Kidney (tissue), 14 donors: ENCODE data around the gene HPGD. TPM values are rescaled to one million over a fixed set of nuclear protein-coding genes. Genes with fewer than 3 reads are reported as not detected.

Experiments used
- DNase-seq, 5 donors: peaks; one replicate each; pipeline ENCODE4 v3.0.0-alpha.2; 2013 to 2020
- FAIRE-seq: peaks from 2 replicates; lab custom pipeline; 2012; peaks lifted over from hg19 to GRCh38; lab: Jason Lieb, UNC
- H3K27ac ChIP-seq, 2 donors: one replicate each; pipeline ENCODE4 v1.7.0; 2013; ENCODE audit warnings: low read depth in 2 of 2, low read length in 2 of 2, inconsistent platforms in 1 of 2
- H3K27me3 ChIP-seq: one replicate; pipeline ENCODE4 v1.7.1; 2013; ENCODE audit warnings: low read length, inconsistent platforms; ENCODE audit not compliant: control insufficient read depth, insufficient read depth
- H3K36me3 ChIP-seq, 3 donors: one replicate each; pipeline versions ENCODE4 v1.7.0 to v1.7.1; 2013; ENCODE audit warnings: low read length in 3 of 3, control low read depth in 1 of 3, inconsistent platforms in 1 of 3; ENCODE audit not compliant: insufficient read depth in 3 of 3, control insufficient read depth in 2 of 3
- H3K4me1 ChIP-seq, 3 donors: one replicate each; pipeline versions ENCODE4 v1.7.0 to v1.7.1; 2013; ENCODE audit warnings: low read length in 3 of 3, inconsistent platforms in 1 of 3, low read depth in 1 of 3; ENCODE audit not compliant: control insufficient read depth in 2 of 3, insufficient read depth in 2 of 3
- H3K4me3 ChIP-seq, 3 donors: one replicate each; pipeline versions ENCODE4 v1.7.0 to v1.8.1; 2013; ENCODE audit warnings: low read length in 3 of 3, control low read depth in 1 of 3, inconsistent platforms in 1 of 3
- H3K9ac ChIP-seq, 3 donors: one replicate each; pipeline versions ENCODE4 v1.7.0 to v1.7.1; 2013; ENCODE audit warnings: low read length in 3 of 3, control low read depth in 1 of 3, inconsistent platforms in 1 of 3
- H3K9me3 ChIP-seq, 3 donors: one replicate each; pipeline versions ENCODE4 v1.7.0 to v1.7.1; 2013; ENCODE audit warnings: low read length in 3 of 3, control low read depth in 1 of 3, inconsistent platforms in 1 of 3; ENCODE audit not compliant: control insufficient read depth in 2 of 3, insufficient read depth in 1 of 3
- intact Hi-C: fragments of 100-400 bp; cut with DNase I; formaldehyde crosslinking; loops from one replicate; pipeline ENCODE4 v1.11.1; 2022
- polyA plus RNA-seq: library from polyadenylated mRNA; stranded (reverse); fragments of 350-450 nt; fragmentation: Illumina TruSeq; extraction: RNeasy Lipid Tissue Mini Kit (QIAGEN cat#74804); gene quantifications from one replicate; pipeline ENCODE4 v1.2.3, GENCODE V29; 2014; ENCODE audit warnings: low read depth, low replicate concordance; ENCODE audit not compliant: insufficient read depth
- total RNA-seq: library from RNA; stranded (reverse); fragmentation: NEBNext Ultra II Directional; extraction: Animal tissue kit (Norgen Biotek cat#: 25700); gene quantifications from one replicate; pipeline ENCODE4 v1.2.1, GENCODE V29; 2021
- TF ChIP-seq, protein P1 (sequence below): IDR thresholded peaks from 3 replicates; pipeline ENCODE4 v1.5.1; 2012; ENCODE audit warnings: mild to moderate bottlenecking, moderate library complexity, borderline replicate concordance; ENCODE audit not compliant: insufficient read depth; ENCODE audit errors: extremely low read depth
- donor health status: control.
- donor health status: control.
- donor health status: control.
- donor health status: control.
- donor health status: control.
- donor health status: DM: yes; HTN: yes; CAD: no.
- donor health status: Normal renal cell carcinoma (clear cell type).

Gene HPGD
- total and polyA plus RNA-seq, 2 donors from 2014 or later, result 9.4 to 42.5 TPM

DNA sequence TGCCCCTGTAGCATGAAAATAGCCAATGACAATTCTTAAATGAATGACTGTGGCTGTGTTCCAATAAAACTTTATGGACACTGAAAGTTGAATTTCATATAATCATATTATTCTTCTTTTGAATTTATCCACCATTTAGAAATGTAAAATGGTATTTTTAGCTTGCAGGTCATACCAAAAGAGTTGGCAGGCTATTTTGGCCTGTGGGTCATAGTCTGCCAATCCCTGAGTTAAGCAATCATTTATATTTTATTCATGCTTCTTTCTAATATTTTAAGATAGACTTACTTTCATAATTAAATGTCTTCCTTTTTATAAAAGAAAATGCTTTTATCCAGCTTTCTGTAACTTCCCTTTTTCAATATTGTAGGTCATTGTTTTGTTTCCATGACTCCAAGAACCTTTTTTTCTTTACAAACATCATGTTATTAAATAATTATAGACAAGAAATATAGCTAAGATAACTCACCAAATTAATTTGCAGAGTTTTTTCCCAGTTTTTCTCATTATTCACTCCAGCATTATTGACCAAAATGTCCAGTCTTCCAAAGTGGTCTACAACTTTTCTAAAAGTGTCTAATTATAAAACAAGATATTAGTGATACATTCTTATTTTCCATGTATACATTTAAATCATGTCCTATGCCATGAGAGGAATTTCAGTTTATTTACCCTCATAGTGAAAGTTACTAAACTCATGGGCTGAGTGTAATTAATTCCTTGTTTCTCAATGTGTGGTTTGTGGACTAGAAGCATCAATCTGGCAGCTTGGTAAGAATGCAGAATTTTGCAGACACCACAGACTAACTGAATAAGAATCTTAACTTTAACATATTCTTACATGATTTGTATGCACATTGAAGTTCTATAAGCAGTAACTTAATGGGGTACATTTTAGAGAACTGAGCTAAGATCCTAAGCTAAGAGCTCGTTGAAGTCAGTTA, 4.5 kb downstream of the HPGD start:
- no peak for FAIRE-seq
- Histone ChIP-seq H3K27ac (no peak overlapping the region), H3K27me3 (peaks cover 2% of the 10 kb centered on the region), H3K9ac (no peak overlapping the region), H3K4me1 (no peaks in the 10 kb centered on the region), H3K36me3 (no peaks in the 10 kb centered on the region), H3K9me3 (peaks cover 0 to 1% (median 0%) of the 10 kb centered on the region in 3 donors), H3K4me3 (no peak overlapping the region)
- TF ChIP-seq, protein P1, sequence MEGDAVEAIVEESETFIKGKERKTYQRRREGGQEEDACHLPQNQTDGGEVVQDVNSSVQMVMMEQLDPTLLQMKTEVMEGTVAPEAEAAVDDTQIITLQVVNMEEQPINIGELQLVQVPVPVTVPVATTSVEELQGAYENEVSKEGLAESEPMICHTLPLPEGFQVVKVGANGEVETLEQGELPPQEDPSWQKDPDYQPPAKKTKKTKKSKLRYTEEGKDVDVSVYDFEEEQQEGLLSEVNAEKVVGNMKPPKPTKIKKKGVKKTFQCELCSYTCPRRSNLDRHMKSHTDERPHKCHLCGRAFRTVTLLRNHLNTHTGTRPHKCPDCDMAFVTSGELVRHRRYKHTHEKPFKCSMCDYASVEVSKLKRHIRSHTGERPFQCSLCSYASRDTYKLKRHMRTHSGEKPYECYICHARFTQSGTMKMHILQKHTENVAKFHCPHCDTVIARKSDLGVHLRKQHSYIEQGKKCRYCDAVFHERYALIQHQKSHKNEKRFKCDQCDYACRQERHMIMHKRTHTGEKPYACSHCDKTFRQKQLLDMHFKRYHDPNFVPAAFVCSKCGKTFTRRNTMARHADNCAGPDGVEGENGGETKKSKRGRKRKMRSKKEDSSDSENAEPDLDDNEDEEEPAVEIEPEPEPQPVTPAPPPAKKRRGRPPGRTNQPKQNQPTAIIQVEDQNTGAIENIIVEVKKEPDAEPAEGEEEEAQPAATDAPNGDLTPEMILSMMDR, result no peak
- intact Hi-C loops, result no loop called here
- no peak for DNase-seq

- H3K36me3 ChIP-seq, result no peaks in the 10 kb centered on the region
- DNase-seq (no peak), FAIRE-seq (no peak)
- H3K27ac ChIP-seq, result no peak overlapping the region
- peaks cover 0 to 1% (median 0%) of the 10 kb centered on the region in 3 donors for H3K9me3 ChIP-seq
- intact Hi-C loops, result no loop called here
- TF ChIP-seq, protein P1, result no peak
- peaks cover under 1% of the 10 kb centered on the region for H3K27me3 ChIP-seq
- no peak overlapping the region for H3K4me3 ChIP-seq
- H3K9ac ChIP-seq, result no peak overlapping the region
- H3K4me1 ChIP-seq, result no peaks in the 10 kb centered on the region
Observed at GRCh38 chr4:174516794-174517193, 5.5 kb downstream of the HPGD start.

GRCh38 chr4:174516345-174516744, 5.9 kb downstream of the HPGD start:
- H3K27me3 ChIP-seq, result no peaks in the 10 kb centered on the region
- peaks cover 0 to 1% (median 0%) of the 10 kb centered on the region in 3 donors for H3K9me3 ChIP-seq
- H3K4me3 ChIP-seq, result no peak overlapping the region
- TF ChIP-seq, protein P1, result no peak
- H3K36me3 ChIP-seq, result no peaks in the 10 kb centered on the region
- FAIRE-seq, result no peak
- intact Hi-C loops, result no loop called here
- H3K4me1 ChIP-seq, result no peaks in the 10 kb centered on the region
- no peak overlapping the region for H3K27ac ChIP-seq
- no peak overlapping the region for H3K9ac ChIP-seq
- DNase-seq, result no peak
